Thyroid gland (tissue), 4 donors: ENCODE results near the gene SMIM30.

Experiments used
- CTCF ChIP-seq, 6 experiments: fragments of 200-600 bp in 3 of 6; fragments of 450-650 bp in 3 of 6; sonication (generic) in 3 of 6; IDR thresholded peaks; one replicate each; pipeline ENCODE4 v1.5.1; 2016 to 2019; ENCODE audit warnings: antibody characterized with exemption in 6 of 6, mild to moderate bottlenecking in 2 of 6, inconsistent platforms in 1 of 6, moderate library complexity in 1 of 6
- POLR2A ChIP-seq, 2 donors: fragments of 450-650 bp; IDR thresholded peaks; one replicate each; pipeline ENCODE4 v1.6.1; 2017; ENCODE audit warnings: antibody characterized with exemption in 2 of 2, mild to moderate bottlenecking in 2 of 2, moderate library complexity in 1 of 2

DNA sequence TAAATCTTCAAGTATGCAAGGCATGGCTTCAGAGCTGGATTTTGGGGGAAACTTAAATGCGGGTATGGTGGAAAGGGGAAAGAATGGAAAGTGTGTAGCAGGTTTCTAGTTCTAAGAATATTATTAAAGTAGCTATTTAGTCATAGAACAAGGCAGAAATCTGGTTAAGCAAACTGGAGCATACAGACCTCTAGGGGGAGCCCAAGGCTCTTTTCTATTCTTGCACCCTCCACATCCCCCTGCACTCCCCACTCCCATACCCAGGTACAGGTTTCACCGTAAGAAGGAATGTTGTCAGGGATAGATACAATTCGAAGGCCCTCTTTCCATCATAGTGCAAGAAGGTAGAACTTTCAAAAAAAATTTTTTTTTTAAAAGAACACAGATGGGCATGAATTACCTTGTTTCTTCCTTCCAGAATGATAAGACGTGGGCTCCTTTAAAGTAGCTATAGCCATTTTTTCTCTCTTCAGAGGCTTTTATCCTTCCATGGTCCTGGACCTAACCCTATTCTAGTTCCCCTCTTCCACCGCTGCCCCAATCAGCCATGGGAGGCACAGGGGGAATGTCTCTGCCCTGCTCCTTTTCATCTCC lies 41.5 kb upstream of the SMIM30 start:
- TF ChIP-seq CTCF (IDR thresholded peaks at IDR 0.05) (peak in 5 of 6 experiments; percentile 21 to 60 (median 56)), POLR2A (IDR thresholded peaks at IDR 0.05) (no peak)
